Measurements from ENCODE around the gene POLR3A. TPM values are rescaled to one million over a fixed set of nuclear protein-coding genes. Genes with fewer than 3 reads are reported as not detected.
A peak's percentile ranks its signal among the peaks of the same experiment; 100 is the strongest.

POLR3A gene
- total RNA-seq, 1 donor from 2014 or later, result 31.4 TPM

GRCh38 chr10:77940225-77940624 is 89.1 kb downstream of the POLR3A start:
- Mint-ChIP-seq H3K27ac (ENCODE audit: unreplicated experiment) (no peak overlapping the region), H3K36me3 (ENCODE audit: low read depth, unreplicated experiment) (no peaks in the 10 kb centered on the region), H3K4me3 (ENCODE audit: unreplicated experiment) (no peak overlapping the region), H3K9me3 (ENCODE audit: unreplicated experiment) (no peaks in the 10 kb centered on the region), H3K27me3 (ENCODE audit: low read depth, unreplicated experiment) (peaks cover 3% of the 10 kb centered on the region), H3K4me1 (ENCODE audit: low read depth, unreplicated experiment) (peaks cover 28% of the 10 kb centered on the region)
- no peaks in the 10 kb centered on the region for H3K79me2 ChIP-seq (ENCODE audit: insufficient read depth, low read length)
- FAIRE-seq, result no peak
- no peak overlapping the region for H2AFZ ChIP-seq (ENCODE audit: low read depth, low read length)
- TF ChIP-seq EZH2 (IDR thresholded peaks at IDR 0.05; ENCODE audit: insufficient read depth, low read length) (no peak), CTCF (IDR thresholded peaks at IDR 0.05; ENCODE audit: insufficient read depth, low read depth, low read length) (no peak)
- no peaks in the 10 kb centered on the region for H4K20me1 ChIP-seq (ENCODE audit: insufficient read depth, low read length)
- no peaks in the 10 kb centered on the region for H3K9me3 ChIP-seq (ENCODE audit: insufficient read depth, low read depth, low read length)
- H3K4me3 ChIP-seq (ENCODE audit: insufficient read depth, low read depth, low read length), result no peak overlapping the region
- H3K27me3 ChIP-seq (ENCODE audit: insufficient read depth, low read length), result no peaks in the 10 kb centered on the region
- H3K4me1 ChIP-seq (ENCODE audit: insufficient read depth, low read length), result peaks cover 14% of the 10 kb centered on the region
- no peak for DNase-seq (ENCODE audit: low read depth)
- no peaks in the 10 kb centered on the region for H3K36me3 ChIP-seq (ENCODE audit: insufficient read depth, low read length)
- no peak overlapping the region for H3K9ac ChIP-seq (ENCODE audit: low read length)
- H3K27ac ChIP-seq (ENCODE audit: low read depth, low read length), result no peak overlapping the region
- H3K4me2 ChIP-seq (ENCODE audit: low read length), result no peak overlapping the region

GRCh38 chr10:77939561-77940001 is 89.7 kb downstream of the POLR3A start:
- H3K4me1 Mint-ChIP-seq (ENCODE audit: low read depth, unreplicated experiment), result peaks cover 25% of the 10 kb centered on the region
- DNase-seq (ENCODE audit: low read depth), result peak; percentile 44
- Histone ChIP-seq H3K4me3 (ENCODE audit: insufficient read depth, low read depth, low read length) (no peak overlapping the region), H3K79me2 (ENCODE audit: insufficient read depth, low read length) (no peaks in the 10 kb centered on the region), H3K9me3 (ENCODE audit: insufficient read depth, low read depth, low read length) (no peaks in the 10 kb centered on the region), H3K27me3 (ENCODE audit: insufficient read depth, low read length) (no peaks in the 10 kb centered on the region), H3K9ac (ENCODE audit: low read length) (no peak overlapping the region), H3K36me3 (ENCODE audit: insufficient read depth, low read length) (no peaks in the 10 kb centered on the region), H2AFZ (ENCODE audit: low read depth, low read length) (no peak overlapping the region), H3K4me2 (ENCODE audit: low read length) (no peak overlapping the region), H3K4me1 (ENCODE audit: insufficient read depth, low read length) (peaks cover 14% of the 10 kb centered on the region), H3K27ac (ENCODE audit: low read depth, low read length) (no peak overlapping the region), H4K20me1 (ENCODE audit: insufficient read depth, low read length) (no peaks in the 10 kb centered on the region)
- TF ChIP-seq CTCF (IDR thresholded peaks at IDR 0.05; ENCODE audit: insufficient read depth, low read depth, low read length) (no peak), EZH2 (IDR thresholded peaks at IDR 0.05; ENCODE audit: insufficient read depth, low read length) (no peak)
- no peaks in the 10 kb centered on the region for H3K36me3 Mint-ChIP-seq (ENCODE audit: low read depth, unreplicated experiment)
- no peak for FAIRE-seq
- H3K27me3 Mint-ChIP-seq (ENCODE audit: low read depth, unreplicated experiment), result peaks cover 3% of the 10 kb centered on the region
- no peak overlapping the region for H3K4me3 Mint-ChIP-seq (ENCODE audit: unreplicated experiment)
- no peaks in the 10 kb centered on the region for H3K9me3 Mint-ChIP-seq (ENCODE audit: unreplicated experiment)
- H3K27ac Mint-ChIP-seq (ENCODE audit: unreplicated experiment), result no peak overlapping the region

- Mint-ChIP-seq H3K9me3 (ENCODE audit: unreplicated experiment) (no peaks in the 10 kb centered on the region), H3K4me1 (ENCODE audit: low read depth, unreplicated experiment) (peaks cover 14% of the 10 kb centered on the region), H3K27ac (ENCODE audit: unreplicated experiment) (no peak overlapping the region), H3K36me3 (ENCODE audit: low read depth, unreplicated experiment) (no peaks in the 10 kb centered on the region), H3K27me3 (ENCODE audit: low read depth, unreplicated experiment) (peaks cover 3% of the 10 kb centered on the region), H3K4me3 (ENCODE audit: unreplicated experiment) (no peak overlapping the region)
- H3K9ac ChIP-seq (ENCODE audit: low read length), result no peak overlapping the region
- H3K4me2 ChIP-seq (ENCODE audit: low read length), result no peak overlapping the region
- TF ChIP-seq EZH2 (IDR thresholded peaks at IDR 0.05; ENCODE audit: insufficient read depth, low read length) (no peak), CTCF (IDR thresholded peaks at IDR 0.05; ENCODE audit: insufficient read depth, low read depth, low read length) (no peak)
- H3K27ac ChIP-seq (ENCODE audit: low read depth, low read length), result no peak overlapping the region
- FAIRE-seq (no peak), DNase-seq (ENCODE audit: low read depth) (no peak)
- H2AFZ ChIP-seq (ENCODE audit: low read depth, low read length), result no peak overlapping the region
- no peaks in the 10 kb centered on the region for H3K27me3 ChIP-seq (ENCODE audit: insufficient read depth, low read length)
- H3K36me3 ChIP-seq (ENCODE audit: insufficient read depth, low read length), result no peaks in the 10 kb centered on the region
- H3K9me3 ChIP-seq (ENCODE audit: insufficient read depth, low read depth, low read length), result no peaks in the 10 kb centered on the region
- H3K79me2 ChIP-seq (ENCODE audit: insufficient read depth, low read length), result no peaks in the 10 kb centered on the region
- H3K4me3 ChIP-seq (ENCODE audit: insufficient read depth, low read depth, low read length), result no peak overlapping the region
- H4K20me1 ChIP-seq (ENCODE audit: insufficient read depth, low read length), result no peaks in the 10 kb centered on the region
- peaks cover 5% of the 10 kb centered on the region for H3K4me1 ChIP-seq (ENCODE audit: insufficient read depth, low read length)
These were observed 92.4 kb downstream of the POLR3A start for GRCh38 chr10:77936697-77937567.
